HFFc6 (cell line): ENCODE measurements around the gene ALDH1L1. TPM values are rescaled to one million over a fixed set of nuclear protein-coding genes. Genes with fewer than 3 reads are reported as not detected.

Source experiments
- DNase-seq: peaks from one replicate; pipeline ENCODE4 v3.0.0-alpha.2; 2018
- H3K27ac Mint-ChIP-seq: 2 replicates; pipeline ENCODE4 v1.8.0; 2020; ENCODE audit warnings: mild to moderate bottlenecking, mixed read lengths
- H3K27me3 Mint-ChIP-seq: 2 replicates; pipeline ENCODE4 v1.8.0; 2021; ENCODE audit warnings: mild to moderate bottlenecking, moderate library complexity, mixed read lengths; ENCODE audit not compliant: insufficient read depth
- H3K36me3 Mint-ChIP-seq: 2 replicates; pipeline ENCODE4 v1.8.0; 2021; ENCODE audit warnings: low read depth, mixed read lengths
- H3K4me1 Mint-ChIP-seq: 2 replicates; pipeline ENCODE4 v1.8.0; 2020; ENCODE audit warnings: low read depth, mixed read lengths
- H3K4me3 Mint-ChIP-seq: 2 replicates; pipeline ENCODE4 v1.8.0; 2020; ENCODE audit warnings: mild to moderate bottlenecking, moderate library complexity, mixed read lengths
- H3K9me3 Mint-ChIP-seq: 2 replicates; pipeline ENCODE4 v1.8.0; 2020; ENCODE audit warnings: mild to moderate bottlenecking, mixed read lengths
- total RNA-seq, 6 experiments: library from RNA; stranded (reverse); fragmentation: NEBNext Ultra II Directional; extraction: Animal tissue kit (Norgen Biotek cat#: 25700); gene quantifications; 2 replicates in 1 of 6; 3 replicates in 5 of 6; pipeline ENCODE4 v1.2.3, GENCODE V29; 2021
- TF ChIP-seq, protein P1 (sequence below): fragments of 200-600 bp; sonication (generic); IDR thresholded peaks from 2 replicates; pipeline ENCODE4 v1.5.0; 2021; ENCODE audit warnings: antibody characterized with exemption, mild to moderate bottlenecking

ALDH1L1 gene
- total RNA-seq, 6 experiments from 2014 or later, result 0.05 TPM; not detected in 5

DNA sequence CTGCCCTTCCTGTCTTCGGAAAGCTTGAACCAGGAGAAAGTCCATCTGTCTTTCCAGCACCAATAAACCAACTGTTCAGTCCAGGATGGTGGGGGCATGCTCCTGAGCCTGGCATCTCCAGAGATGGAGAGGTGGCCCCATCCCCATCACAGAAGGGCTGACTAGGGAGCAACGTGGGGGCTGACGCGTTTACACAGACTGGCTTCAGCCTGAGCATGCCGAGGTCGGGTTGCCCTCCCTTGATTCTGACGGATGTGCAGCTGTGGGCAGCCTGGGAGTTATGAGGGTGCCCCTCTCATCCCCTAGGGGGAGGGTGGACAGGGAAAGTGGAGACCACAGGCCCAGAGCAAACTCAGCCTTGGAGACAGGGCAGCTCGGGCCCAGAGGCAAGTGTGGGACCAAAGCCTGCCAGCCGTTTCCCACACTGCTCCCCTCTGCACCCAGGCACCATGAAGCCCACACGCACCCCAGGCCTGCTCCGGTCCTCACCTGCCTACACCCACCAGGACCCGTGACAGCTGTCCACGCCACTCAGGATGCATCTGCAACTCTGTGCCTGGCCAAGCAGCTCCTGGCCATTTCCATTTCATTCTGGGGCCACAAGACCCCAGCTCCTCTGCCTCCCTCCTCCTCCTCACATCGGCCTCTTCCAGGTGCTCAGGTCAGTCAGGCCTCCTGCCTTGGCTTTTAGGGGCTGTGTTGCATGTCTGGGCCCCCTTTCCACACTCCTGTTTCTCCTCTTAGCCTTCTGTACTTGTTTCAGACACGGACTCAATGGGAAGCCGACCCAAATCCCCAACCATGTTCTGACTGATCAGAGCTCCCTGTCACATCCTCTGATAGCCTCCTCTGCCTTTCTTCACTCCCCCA is 48.3 kb downstream of the ALDH1L1 start:
- no peaks in the 10 kb centered on the region for H3K9me3 Mint-ChIP-seq
- DNase-seq, result no peak

DNA sequence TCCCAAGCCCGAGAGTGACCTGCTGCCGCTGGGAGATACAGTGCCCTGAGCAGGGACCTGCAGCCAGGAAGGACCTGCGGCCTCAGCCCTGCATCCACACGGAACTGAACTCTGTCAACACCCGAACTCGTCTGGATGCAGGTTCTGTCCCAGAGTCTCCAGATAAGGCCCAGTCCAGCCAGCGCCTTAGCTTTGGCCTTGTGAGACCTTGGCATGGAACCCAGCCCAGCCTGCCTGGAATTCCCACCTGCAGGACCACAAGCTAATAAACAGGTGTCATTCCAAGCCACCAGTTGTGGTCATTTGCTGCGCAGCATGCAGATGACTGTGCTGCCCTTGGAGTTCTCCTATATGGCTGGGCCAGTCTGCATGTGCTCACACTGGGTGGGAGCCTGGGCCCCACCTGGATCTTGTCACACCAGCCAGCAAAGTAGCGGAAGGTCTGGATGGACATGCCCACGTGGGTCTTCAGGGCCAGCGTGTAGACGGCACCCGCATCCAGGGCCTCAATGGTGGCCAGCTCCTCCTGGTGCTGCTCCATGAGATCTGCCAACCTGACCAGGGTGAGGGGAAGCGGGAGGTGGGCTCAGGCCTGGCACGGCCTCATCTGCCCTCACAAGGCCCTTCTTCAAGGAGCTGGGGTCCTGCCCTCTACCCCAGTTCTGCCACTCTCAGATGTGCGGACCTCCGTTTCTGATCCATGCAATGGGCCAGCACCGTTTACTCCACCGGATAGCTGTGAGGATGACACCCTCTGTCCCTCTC is 49.2 kb downstream of the ALDH1L1 start:
- no peak overlapping the region for H3K4me3 Mint-ChIP-seq
- H3K4me1 Mint-ChIP-seq, result 0 out of 2 replicates have a peak, but pooled peaks cover 7% of the 10 kb centered on the region
- peaks cover 29% of the 10 kb centered on the region for H3K27me3 Mint-ChIP-seq
- DNase-seq, result no peak
- TF ChIP-seq, protein P1, sequence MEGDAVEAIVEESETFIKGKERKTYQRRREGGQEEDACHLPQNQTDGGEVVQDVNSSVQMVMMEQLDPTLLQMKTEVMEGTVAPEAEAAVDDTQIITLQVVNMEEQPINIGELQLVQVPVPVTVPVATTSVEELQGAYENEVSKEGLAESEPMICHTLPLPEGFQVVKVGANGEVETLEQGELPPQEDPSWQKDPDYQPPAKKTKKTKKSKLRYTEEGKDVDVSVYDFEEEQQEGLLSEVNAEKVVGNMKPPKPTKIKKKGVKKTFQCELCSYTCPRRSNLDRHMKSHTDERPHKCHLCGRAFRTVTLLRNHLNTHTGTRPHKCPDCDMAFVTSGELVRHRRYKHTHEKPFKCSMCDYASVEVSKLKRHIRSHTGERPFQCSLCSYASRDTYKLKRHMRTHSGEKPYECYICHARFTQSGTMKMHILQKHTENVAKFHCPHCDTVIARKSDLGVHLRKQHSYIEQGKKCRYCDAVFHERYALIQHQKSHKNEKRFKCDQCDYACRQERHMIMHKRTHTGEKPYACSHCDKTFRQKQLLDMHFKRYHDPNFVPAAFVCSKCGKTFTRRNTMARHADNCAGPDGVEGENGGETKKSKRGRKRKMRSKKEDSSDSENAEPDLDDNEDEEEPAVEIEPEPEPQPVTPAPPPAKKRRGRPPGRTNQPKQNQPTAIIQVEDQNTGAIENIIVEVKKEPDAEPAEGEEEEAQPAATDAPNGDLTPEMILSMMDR, result no peak
- H3K27ac Mint-ChIP-seq, result no peak overlapping the region
- H3K36me3 Mint-ChIP-seq, result no peaks in the 10 kb centered on the region
- H3K9me3 Mint-ChIP-seq, result no peaks in the 10 kb centered on the region

More for the DNA sequence above, 48.3 kb downstream of the ALDH1L1 start:
- Mint-ChIP-seq H3K27ac (no peak overlapping the region), H3K4me1 (0 out of 2 replicates have a peak, but pooled peaks cover 7% of the 10 kb centered on the region), H3K4me3 (no peak overlapping the region), H3K27me3 (peaks cover 27% of the 10 kb centered on the region), H3K36me3 (no peaks in the 10 kb centered on the region)
- TF ChIP-seq, protein P1, result no peak

DNA sequence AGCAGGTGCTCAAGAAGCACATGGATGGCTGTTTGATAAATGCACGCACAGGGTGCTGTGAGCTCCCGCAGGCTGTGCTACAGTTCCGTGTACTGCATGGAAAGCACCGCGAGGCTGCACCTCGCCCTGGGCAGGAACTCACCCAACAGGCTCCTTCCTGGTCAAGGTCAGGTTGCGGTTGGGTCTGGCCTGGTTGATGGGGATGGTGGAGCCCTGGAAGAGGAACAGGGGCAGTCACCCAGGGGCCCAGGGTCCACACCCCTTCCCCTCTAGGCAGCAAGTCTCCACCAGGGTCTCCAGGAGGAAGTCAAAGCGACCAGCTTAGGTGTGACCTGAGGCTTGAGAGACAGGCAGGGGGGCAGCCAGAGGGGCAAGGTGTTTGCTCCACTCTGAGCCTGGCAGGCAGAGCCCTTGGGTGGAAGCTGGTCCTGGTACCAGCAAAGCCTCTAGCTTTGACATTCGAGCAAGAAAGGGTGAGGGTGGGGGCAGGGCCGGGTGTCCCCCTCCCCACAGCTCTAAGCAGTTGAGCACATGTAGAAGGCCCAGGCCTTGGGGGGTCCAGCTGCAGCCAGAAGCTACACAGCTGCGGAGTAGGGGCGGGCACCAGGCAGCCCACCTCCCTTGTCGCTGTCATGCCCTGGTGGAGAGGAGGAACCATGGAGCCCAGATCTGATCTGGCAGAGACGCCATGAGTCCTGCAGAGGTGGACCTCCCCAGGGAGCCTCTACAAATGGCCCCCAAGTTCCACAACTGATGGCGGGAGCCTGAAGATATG is 50.1 kb downstream of the ALDH1L1 start:
- DNase-seq, result no peak
- no peaks in the 10 kb centered on the region for H3K9me3 Mint-ChIP-seq
- H3K4me3 Mint-ChIP-seq, result no peak overlapping the region
- H3K4me1 Mint-ChIP-seq, result 0 out of 2 replicates have a peak, but pooled peaks cover 7% of the 10 kb centered on the region
- TF ChIP-seq, protein P1, result no peak
- H3K27me3 Mint-ChIP-seq, result peaks cover 33% of the 10 kb centered on the region
- no peak overlapping the region for H3K27ac Mint-ChIP-seq
- H3K36me3 Mint-ChIP-seq, result no peaks in the 10 kb centered on the region

DNA sequence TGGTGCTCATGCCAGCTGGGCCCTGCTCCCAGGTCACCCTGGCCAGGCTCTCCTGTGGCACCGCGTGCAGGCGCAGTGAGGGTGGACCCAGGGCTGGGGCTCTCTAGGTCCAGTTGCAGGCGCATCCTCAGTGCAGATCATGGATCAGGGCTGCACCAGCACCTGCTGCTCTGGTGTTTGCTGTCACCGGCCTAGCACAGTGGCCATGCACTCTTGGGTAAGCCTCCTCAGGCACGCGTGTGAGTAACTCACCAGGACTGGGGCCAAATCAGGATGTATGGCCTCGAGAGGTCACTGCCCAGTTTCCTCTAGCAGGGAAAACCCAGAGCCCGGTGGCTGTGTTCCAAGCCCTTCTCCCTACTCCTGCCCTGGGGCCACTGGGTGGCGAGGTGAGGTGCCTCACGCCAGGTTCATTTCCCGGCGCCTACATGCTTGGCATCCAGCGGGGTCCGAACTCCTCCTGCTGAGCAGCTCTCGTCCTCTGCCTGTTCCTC is 50.9 kb downstream of the ALDH1L1 start:
- 0 out of 2 replicates have a peak, but pooled peaks cover 7% of the 10 kb centered on the region for H3K4me1 Mint-ChIP-seq
- H3K36me3 Mint-ChIP-seq, result no peaks in the 10 kb centered on the region
- TF ChIP-seq, protein P1, result no peak
- peak; percentile 38 for DNase-seq
- no peak overlapping the region for H3K27ac Mint-ChIP-seq
- H3K4me3 Mint-ChIP-seq, result no peak overlapping the region
- H3K27me3 Mint-ChIP-seq, result peaks cover 31% of the 10 kb centered on the region
- no peaks in the 10 kb centered on the region for H3K9me3 Mint-ChIP-seq
